Neural cell (in vitro differentiated cells): ENCODE results near the gene JOSD1. TPM values are rescaled to one million over a fixed set of nuclear protein-coding genes. Genes with fewer than 3 reads are reported as not detected.

Experiments
- H2AFZ ChIP-seq: fragments of 200-600, 300-800 bp; sonication (generic), shearing (Covaris generic); 2 replicates; pipeline ENCODE4 v1.6.0; 2014; ENCODE audit warnings: low read depth, mild to moderate bottlenecking, antibody characterized with exemption, low read length, moderate library complexity
- H3F3A ChIP-seq: fragments of 200-600 bp; shearing (Covaris generic); 2 replicates; pipeline ENCODE4 v1.6.1; 2016; ENCODE audit warnings: mild to moderate bottlenecking, moderate library complexity, mixed read lengths, antibody characterized with exemption, low read length; ENCODE audit not compliant: insufficient read depth, poor library complexity, severe bottlenecking
- H3K27ac ChIP-seq: fragments of 200-600, 300-800 bp; sonication (generic), shearing (Covaris generic); 2 replicates; pipeline ENCODE4 v1.5.1; 2014; ENCODE audit warnings: mild to moderate bottlenecking, low read length, moderate library complexity
- H3K27me3 ChIP-seq: fragments of 300-800, 200-600 bp; sonication (generic), shearing (Covaris generic); 2 replicates; pipeline ENCODE4 v1.6.0; 2014; ENCODE audit warnings: mild to moderate bottlenecking, low read depth, low read length, moderate library complexity; ENCODE audit not compliant: insufficient read depth
- H3K36me3 ChIP-seq: fragments of 300-800, 200-600 bp; sonication (generic), shearing (Covaris generic); 2 replicates; pipeline ENCODE4 v1.5.1; 2014; ENCODE audit warnings: mild to moderate bottlenecking, antibody characterized with exemption, low read length, moderate library complexity; ENCODE audit not compliant: insufficient read depth
- H3K4me2 ChIP-seq: fragments of 300-800, 200-600 bp; sonication (generic), shearing (Covaris generic); 2 replicates; pipeline ENCODE4 v1.6.0; 2014; ENCODE audit warnings: mild to moderate bottlenecking, low read length
- H3K4me3 ChIP-seq: fragments of 300-800, 200-600 bp; sonication (generic), shearing (Covaris generic); 2 replicates; pipeline ENCODE4 v1.5.1; 2014; ENCODE audit warnings: mild to moderate bottlenecking, low read length, moderate library complexity
- H3K79me2 ChIP-seq: fragments of 200-600 bp; shearing (Covaris generic); replicated peaks from 2 replicates; pipeline ENCODE4 v1.6.0; 2014; ENCODE audit warnings: mild to moderate bottlenecking, low read length, moderate library complexity; ENCODE audit not compliant: insufficient read depth
- H3K9ac ChIP-seq: fragments of 300-800, 200-600 bp; sonication (generic), shearing (Covaris generic); 2 replicates; pipeline ENCODE4 v1.6.1; 2016; ENCODE audit warnings: mild to moderate bottlenecking, low read length, mixed read lengths
- H3K9me2 ChIP-seq: fragments of 200-600 bp; shearing (Covaris generic); 2 replicates; pipeline ENCODE4 v1.6.1; 2016; ENCODE audit warnings: mild to moderate bottlenecking, low read length, mixed read lengths; ENCODE audit not compliant: insufficient read depth
- H3K9me3 ChIP-seq: fragments of 200-600, 300-800 bp; sonication (generic), shearing (Covaris generic); 2 replicates; pipeline ENCODE4 v1.6.1; 2016; ENCODE audit warnings: mild to moderate bottlenecking, mixed run types, low read length, moderate library complexity, mixed read lengths
- H4K20me1 ChIP-seq: fragments of 200-600 bp; shearing (Covaris generic); 2 replicates; pipeline ENCODE4 v1.6.1; 2016; ENCODE audit warnings: mild to moderate bottlenecking, mixed run types; ENCODE audit not compliant: insufficient read depth
- EP300 ChIP-seq: fragments of 450-650 bp; conservative IDR thresholded peaks from 2 replicates; pipeline ENCODE4 v1.6.1; 2014; ENCODE audit warnings: antibody characterized with exemption, mild to moderate bottlenecking, moderate library complexity; ENCODE audit not compliant: poor library complexity, severe bottlenecking
- EZH2 ChIP-seq: fragments of 200-600, 300-800 bp; shearing (Covaris generic), sonication (generic); IDR thresholded peaks from 2 replicates; pipeline ENCODE4 v1.6.1; 2014; ENCODE audit warnings: antibody characterized with exemption, low read length, borderline replicate concordance, mild to moderate bottlenecking; ENCODE audit not compliant: insufficient read depth, poor library complexity, severe bottlenecking
- MXI1 ChIP-seq: fragments of 450-650 bp; conservative IDR thresholded peaks from 2 replicates; pipeline ENCODE4 v1.6.1; 2014; ENCODE audit warnings: antibody characterized with exemption, mild to moderate bottlenecking; ENCODE audit not compliant: poor library complexity, severe bottlenecking
- POLR2AphosphoS5 ChIP-seq: IDR thresholded peaks from 2 replicates; pipeline ENCODE4 v1.6.1; 2012
- RAD21 ChIP-seq: fragments of 450-650 bp; conservative IDR thresholded peaks from 2 replicates; pipeline ENCODE4 v1.6.1; 2014; ENCODE audit warnings: antibody characterized with exemption, mild to moderate bottlenecking, moderate library complexity
- SMC3 ChIP-seq: fragments of 450-650 bp; conservative IDR thresholded peaks from 2 replicates; pipeline ENCODE4 v1.6.1; 2014; ENCODE audit warnings: antibody characterized with exemption, mild to moderate bottlenecking, moderate library complexity; ENCODE audit not compliant: poor library complexity
- TAF1 ChIP-seq: IDR thresholded peaks from 2 replicates; pipeline ENCODE4 v1.6.1; 2012; ENCODE audit warnings: low read depth
- polyA plus RNA-seq: library from polyadenylated mRNA; depleted of rRNA; stranded (reverse); fragments of >200 nt; gene quantifications from 2 replicates; pipeline ENCODE4 v1.2.3, GENCODE V29; 2014
- TF ChIP-seq, protein P1 (sequence below): fragments of 450-650 bp; IDR thresholded peaks from 2 replicates; pipeline ENCODE4 v1.5.1; 2014; ENCODE audit warnings: antibody characterized with exemption, mild to moderate bottlenecking, moderate library complexity; ENCODE audit not compliant: poor library complexity, severe bottlenecking
- TF ChIP-seq, protein P2 (sequence below): IDR thresholded peaks from 2 replicates; pipeline ENCODE4 v1.6.1; 2012; ENCODE audit warnings: borderline replicate concordance

JOSD1 gene
- polyA plus RNA-seq, 1 donor from 2014 or later, result 71.3 TPM

DNA sequence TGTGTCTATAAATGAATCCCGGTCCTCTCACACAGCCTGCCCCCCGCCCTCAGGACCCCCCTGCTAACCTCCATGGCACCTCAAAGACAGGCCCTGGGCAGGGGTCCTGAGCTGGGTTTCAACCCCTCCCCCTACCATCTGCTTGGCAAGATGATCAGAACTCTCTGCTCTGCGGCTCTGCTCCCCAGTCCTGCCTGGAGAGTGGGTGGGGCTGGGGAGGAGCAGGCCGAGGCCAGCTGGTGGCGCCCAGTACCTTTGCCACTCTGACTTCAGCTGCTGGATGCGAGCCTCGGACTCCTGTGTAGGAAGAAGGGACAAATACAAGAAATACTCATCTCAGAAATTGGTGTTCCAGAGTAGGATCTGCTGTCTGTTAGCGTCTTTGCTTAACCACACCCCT is 40.0 kb upstream of the JOSD1 start:
- TF ChIP-seq EP300, result no peak
- TF ChIP-seq, protein P1, sequence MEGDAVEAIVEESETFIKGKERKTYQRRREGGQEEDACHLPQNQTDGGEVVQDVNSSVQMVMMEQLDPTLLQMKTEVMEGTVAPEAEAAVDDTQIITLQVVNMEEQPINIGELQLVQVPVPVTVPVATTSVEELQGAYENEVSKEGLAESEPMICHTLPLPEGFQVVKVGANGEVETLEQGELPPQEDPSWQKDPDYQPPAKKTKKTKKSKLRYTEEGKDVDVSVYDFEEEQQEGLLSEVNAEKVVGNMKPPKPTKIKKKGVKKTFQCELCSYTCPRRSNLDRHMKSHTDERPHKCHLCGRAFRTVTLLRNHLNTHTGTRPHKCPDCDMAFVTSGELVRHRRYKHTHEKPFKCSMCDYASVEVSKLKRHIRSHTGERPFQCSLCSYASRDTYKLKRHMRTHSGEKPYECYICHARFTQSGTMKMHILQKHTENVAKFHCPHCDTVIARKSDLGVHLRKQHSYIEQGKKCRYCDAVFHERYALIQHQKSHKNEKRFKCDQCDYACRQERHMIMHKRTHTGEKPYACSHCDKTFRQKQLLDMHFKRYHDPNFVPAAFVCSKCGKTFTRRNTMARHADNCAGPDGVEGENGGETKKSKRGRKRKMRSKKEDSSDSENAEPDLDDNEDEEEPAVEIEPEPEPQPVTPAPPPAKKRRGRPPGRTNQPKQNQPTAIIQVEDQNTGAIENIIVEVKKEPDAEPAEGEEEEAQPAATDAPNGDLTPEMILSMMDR, result no peak
- Histone ChIP-seq H3K4me2 (no peak overlapping the region), H3K9ac (no peak overlapping the region), H3K4me3 (no peak overlapping the region), H4K20me1 (no peaks in the 10 kb centered on the region), H3K79me2 (no peaks in the 10 kb centered on the region), H3F3A (no peaks in the 10 kb centered on the region), H3K9me3 (no peaks in the 10 kb centered on the region), H3K27me3 (no peaks in the 10 kb centered on the region), H2AFZ (no peak overlapping the region), H3K27ac (no peak overlapping the region), H3K9me2 (no peaks in the 10 kb centered on the region), H3K36me3 (peaks cover 16% of the 10 kb centered on the region)

DNA sequence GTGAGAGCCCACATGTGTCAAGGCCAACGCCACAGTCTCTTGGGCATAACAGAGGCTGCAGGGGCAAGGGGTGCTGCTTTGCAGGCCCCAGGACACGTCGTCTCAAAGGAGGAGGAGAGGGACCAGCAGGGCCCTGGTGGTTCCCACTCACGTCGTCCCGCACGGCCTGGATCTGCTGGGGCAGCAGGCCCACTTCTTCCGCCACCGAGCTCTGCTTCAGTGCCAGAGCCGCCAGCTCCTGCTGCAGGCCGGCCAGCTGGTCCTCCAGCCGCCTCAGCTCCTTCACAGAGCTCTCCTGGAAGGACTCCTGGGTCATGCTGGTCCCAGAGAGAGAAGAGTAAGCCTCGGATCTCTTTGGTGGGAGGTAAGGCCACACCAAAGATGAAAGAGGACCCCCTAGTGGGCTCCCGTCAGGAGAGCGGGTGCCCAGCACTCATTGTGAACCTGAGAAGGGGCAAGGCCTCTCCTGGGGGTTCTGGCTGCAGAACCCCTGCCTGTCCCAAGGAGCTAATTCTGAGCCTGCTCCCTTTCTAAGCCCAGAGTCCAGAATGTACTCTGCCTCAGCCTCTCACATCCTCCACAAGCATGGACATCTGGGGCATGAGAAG is 39.5 kb upstream of the JOSD1 start:
- Histone ChIP-seq H3K4me2 (no peak overlapping the region), H3K4me3 (no peak overlapping the region), H3K9me3 (no peaks in the 10 kb centered on the region), H3K79me2 (no peaks in the 10 kb centered on the region), H2AFZ (no peak overlapping the region), H3K9ac (no peak overlapping the region), H3K27me3 (no peaks in the 10 kb centered on the region), H3K9me2 (no peaks in the 10 kb centered on the region), H3K27ac (no peak overlapping the region), H3K36me3 (peaks cover 16% of the 10 kb centered on the region), H4K20me1 (no peaks in the 10 kb centered on the region), H3F3A (no peaks in the 10 kb centered on the region)
- TF ChIP-seq RAD21 (no peak), SMC3 (no peak), TAF1 (no peak), EP300 (no peak), POLR2AphosphoS5 (no peak), MXI1 (no peak), EZH2 (no peak)
- TF ChIP-seq, protein P1, result no peak
- TF ChIP-seq, protein P2, sequence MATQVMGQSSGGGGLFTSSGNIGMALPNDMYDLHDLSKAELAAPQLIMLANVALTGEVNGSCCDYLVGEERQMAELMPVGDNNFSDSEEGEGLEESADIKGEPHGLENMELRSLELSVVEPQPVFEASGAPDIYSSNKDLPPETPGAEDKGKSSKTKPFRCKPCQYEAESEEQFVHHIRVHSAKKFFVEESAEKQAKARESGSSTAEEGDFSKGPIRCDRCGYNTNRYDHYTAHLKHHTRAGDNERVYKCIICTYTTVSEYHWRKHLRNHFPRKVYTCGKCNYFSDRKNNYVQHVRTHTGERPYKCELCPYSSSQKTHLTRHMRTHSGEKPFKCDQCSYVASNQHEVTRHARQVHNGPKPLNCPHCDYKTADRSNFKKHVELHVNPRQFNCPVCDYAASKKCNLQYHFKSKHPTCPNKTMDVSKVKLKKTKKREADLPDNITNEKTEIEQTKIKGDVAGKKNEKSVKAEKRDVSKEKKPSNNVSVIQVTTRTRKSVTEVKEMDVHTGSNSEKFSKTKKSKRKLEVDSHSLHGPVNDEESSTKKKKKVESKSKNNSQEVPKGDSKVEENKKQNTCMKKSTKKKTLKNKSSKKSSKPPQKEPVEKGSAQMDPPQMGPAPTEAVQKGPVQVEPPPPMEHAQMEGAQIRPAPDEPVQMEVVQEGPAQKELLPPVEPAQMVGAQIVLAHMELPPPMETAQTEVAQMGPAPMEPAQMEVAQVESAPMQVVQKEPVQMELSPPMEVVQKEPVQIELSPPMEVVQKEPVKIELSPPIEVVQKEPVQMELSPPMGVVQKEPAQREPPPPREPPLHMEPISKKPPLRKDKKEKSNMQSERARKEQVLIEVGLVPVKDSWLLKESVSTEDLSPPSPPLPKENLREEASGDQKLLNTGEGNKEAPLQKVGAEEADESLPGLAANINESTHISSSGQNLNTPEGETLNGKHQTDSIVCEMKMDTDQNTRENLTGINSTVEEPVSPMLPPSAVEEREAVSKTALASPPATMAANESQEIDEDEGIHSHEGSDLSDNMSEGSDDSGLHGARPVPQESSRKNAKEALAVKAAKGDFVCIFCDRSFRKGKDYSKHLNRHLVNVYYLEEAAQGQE, result no peak
